Left colon (tissue), 2 donors: Measurements from ENCODE around the gene CRISPLD2. TPM values are rescaled to one million over a fixed set of nuclear protein-coding genes. Genes with fewer than 3 reads are reported as not detected.

Source experiments
- ATAC-seq: fragments of 200-7000 bp; cut with Tn5 transposase; one replicate; pipeline ENCODE4 v1.9.1; 2020; ENCODE audit warnings: mild to moderate bottlenecking, moderate library complexity
- DNase-seq, 2 donors: peaks; one replicate each; pipeline ENCODE4 v3.0.0-alpha.2; 2020
- intact Hi-C, 2 donors: fragments of 100-400 bp; cut with DNase I in 1 of 2; cut with micrococcal nuclease in 1 of 2; formaldehyde crosslinking; loops; one replicate each; pipeline versions ENCODE4 v1.11.2 to v1.14.0; 2022; cut with DNase I, micrococcal nuclease
- total RNA-seq, 2 donors: library from RNA; stranded (reverse); fragmentation: NEBNext Ultra II Directional; extraction: Animal tissue kit (Norgen Biotek cat#: 25700); gene quantifications; one replicate each; pipeline ENCODE4 v1.2.1, GENCODE V29; 2021
- donor health status: DM: no; HTN: no; CAD: no.
- donor health status: DM: yes; HTN: yes; CAD: no.

CRISPLD2 gene
- total RNA-seq, 2 donors from 2014 or later = 27.2 to 31.6 TPM

DNA sequence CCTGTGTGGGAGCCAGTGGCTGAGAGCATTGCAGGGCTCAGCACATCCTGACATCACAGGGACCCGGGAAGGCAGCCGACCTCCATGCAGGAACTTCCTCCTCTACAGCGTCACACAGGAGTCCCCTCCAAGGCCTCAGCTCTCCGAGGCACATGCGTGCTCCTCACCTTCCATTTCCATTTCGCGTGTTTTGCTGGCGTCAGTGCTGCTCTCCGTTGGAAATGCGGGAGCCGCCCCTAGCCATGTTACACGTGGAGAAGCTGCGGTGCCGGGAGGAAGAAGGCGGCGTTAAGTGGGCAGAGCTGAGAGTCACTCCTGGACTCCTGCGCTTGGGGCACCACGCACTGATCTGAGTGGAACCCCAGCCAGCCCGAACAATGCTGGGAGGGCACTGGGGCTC, 25.2 kb upstream of the CRISPLD2 start:
- intact Hi-C loops = no loop called here
- ATAC-seq = no peak
- no peak for DNase-seq

DNA sequence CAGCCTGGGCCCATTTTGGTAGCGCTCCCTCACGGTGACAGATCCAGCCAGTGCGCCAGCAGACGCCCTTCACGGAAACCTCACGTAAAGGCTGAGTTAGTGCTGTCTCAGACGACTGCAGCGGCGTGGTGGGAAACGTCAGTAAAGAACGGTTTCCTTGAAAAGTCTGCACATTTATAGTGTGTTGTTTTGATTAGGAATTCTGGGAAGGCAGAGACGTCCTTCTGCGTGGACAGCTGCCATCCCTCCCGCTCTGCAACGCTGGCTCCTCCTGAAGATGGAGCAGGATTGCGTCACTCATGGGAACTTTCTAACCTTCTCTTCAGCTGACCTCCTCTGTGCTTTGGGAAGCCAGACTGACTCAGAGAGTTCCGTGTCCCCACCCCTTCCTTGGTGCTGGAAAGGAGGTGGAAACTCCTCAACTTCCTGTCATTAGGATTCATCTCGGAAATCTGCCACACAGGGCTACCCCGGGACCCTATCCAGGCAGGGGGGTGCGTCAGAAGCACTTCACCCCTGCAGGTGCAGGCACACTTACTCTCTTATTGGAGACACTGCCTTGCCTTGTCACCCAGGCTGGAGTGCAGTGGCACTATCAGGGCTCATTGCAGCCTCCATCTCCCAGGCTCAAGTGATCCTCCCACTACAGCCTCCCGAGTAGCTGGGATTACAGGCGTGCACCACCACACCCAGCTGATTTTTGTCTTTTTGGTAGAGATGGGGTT, 24.3 kb upstream of the CRISPLD2 start:
- peak; percentile 35 for ATAC-seq
- intact Hi-C loops = no loop called here
- peak; percentile 47 to 78 for DNase-seq

DNA sequence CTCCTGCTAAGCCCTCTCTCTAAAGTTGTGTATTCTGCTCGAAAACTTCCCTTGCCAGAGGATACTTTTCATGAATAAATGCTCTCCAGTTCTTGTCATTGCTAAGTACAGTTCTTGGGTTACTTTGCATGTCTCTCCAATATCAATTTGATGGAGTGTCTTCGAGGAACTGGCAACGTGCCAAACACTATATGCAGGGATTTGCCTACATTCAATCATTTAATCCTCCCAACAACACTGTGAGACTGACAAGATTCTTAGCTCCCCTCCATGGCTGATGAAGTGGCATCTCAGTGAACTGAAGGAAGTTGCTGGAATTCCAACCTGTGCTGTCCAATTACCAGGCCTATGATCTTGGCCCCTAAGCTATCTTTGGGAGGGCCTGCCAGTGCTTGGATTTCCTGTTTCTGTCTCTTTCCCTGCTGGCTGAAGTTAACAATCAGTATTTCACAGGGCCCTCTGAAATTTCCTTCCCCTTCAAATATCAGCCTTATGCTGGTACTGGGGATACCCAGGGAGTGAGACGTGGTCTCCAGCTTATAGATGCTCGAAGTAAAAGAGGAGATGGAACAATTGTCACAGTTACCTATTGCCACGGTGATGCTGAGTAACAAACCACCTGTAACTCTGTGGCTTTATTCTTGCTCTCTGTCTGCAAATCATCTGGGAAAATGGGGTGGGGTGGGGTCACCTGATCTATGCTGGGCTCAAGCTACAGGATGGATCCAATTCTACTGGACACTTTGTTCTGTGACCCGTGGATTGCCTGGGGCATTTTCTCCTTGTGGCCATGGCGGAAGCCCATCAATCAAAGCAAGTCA, 19.4 kb upstream of the CRISPLD2 start:
- intact Hi-C loops = no loop called here
- DNase-seq (no peak), ATAC-seq (no peak)

DNA sequence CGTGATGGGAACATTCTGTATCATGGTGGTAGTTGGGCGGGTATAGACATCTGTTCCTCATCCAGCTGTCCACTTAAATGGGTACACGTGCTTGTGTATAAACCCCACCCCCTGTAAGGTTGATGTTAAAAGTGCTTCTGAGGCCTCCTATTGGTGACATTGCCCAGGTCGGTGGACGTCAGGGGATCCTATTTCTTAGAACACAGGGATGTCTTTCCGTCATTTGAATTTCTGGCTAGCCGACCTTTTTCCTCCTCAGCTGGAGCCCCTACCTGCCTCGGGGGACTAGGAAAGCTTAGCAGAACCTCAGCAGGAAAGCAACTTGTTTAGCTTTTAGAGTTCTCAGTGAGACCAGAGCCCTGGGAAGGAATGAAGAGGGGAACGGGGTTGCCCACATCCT, 16.6 kb upstream of the CRISPLD2 start:
- DNase-seq = no peak
- ATAC-seq = no peak
- intact Hi-C loops = no loop called here

DNA sequence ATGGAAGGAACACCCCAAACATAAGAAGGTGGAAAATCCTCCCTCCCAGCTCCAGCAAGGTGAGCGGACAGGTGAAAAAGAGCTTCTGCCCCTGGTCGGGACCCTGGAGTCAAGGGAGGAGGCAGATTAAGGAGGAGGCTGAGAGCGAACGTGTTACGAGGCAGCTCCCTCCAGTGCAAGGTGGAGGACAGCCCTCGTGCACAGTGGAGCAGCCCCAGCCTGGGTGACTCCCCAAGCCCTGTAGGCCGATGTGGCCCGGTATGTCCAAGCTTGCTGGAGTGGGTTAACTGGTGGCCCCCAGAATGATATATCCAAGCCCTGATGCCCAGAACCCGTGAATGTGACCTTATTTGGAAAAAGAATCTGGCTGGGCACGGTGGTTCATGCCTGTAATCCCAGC, 15.5 kb upstream of the CRISPLD2 start:
- intact Hi-C loops = no loop called here
- DNase-seq = no peak
- no peak for ATAC-seq

DNA sequence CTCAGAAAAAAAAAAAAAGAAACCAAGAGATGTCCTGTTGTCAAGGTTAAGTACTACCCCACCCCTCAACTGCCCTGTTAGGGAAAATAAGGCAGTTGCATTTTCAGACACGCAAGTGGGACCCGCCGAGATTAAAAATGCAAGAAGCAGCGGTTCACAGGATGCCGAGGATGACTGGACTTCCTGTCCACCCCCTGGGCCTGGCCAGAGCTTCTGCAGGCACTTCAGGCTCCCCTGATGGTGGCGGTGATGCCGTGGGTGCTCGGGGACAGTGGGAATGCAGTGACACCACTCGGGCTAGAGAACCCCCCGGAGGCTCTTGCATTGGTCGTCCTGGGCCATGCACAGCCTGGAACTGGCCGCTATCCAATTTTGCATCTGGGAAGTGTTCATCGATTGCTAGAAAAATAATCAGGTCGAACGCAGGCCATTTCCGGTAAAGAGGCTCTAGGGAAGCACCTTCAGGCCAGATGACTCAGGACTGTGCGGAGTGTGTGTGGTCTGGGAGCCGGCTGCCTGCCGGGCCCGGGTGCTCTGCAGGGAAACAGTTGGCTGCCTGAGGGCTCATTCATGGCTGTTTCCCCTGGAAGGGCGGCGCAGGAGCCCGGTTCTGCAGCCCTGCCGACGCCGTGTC, 13.4 kb upstream of the CRISPLD2 start:
- intact Hi-C loops = no loop called here
- ATAC-seq = no peak

DNA sequence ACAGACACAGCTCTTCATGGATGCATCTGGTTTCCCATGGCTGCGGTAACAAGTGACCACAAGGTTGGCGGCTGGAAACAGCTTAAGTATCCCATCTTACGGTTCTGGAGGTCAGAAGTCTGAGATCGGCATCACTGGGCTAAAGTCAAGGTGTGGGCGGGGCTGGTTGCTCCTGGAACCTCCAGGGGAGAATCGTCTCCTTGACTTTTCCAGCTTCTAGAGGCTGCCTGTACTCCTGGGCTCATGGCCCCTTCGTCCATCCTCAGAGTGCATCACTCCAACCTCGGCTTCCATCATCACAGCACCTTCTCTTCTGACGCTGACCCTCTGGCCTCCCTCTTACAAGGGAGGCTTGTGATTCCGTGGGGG, 12.9 kb upstream of the CRISPLD2 start:
- intact Hi-C loops = no loop called here
- no peak for DNase-seq
- no peak for ATAC-seq

More for the DNA sequence above, 13.4 kb upstream of the CRISPLD2 start:
- DNase-seq = peak in 1 of 2 donors; percentile 29

DNA sequence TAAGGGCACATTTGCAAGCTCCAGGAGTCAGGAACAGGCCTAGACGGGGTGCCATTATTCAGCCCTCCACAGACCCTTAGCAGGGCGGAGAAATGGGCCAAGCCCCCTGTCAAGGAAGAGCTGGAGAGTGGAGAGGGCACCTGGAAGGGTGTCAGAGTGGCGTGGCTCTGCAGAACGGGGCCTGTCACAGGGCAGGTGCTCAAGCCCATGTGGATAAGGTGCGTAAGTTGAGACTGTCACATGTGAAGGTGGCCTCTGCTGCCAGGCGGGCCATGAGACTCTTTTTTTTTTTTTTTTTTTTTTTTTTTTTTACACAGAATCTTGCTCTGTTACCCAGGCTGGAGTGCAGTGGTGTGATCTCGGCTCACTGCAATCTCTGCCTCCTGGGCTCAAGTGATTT, 12.0 kb upstream of the CRISPLD2 start:
- DNase-seq = no peak
- intact Hi-C loops = no loop called here
- ATAC-seq = no peak

DNA sequence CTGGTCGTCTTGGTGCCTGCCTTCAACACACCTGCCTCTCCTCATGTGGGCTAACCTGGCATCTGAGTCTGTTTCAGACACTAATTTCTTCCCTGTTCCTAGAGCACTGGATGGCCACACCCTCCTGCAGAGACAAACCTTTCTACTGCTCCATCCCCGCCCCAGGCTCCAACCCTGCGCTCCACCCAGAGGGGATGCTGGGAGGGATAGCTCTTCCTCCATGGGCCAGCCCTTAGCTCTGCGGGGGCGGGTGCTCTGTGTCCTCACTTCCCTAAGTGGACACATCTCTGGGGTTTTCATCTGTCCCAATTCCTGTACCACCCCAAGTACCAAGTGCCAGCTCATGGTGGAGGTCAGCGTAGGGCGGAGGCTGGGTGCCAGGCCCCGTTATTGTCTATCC, 11.0 kb upstream of the CRISPLD2 start:
- ATAC-seq (peak; percentile 22), DNase-seq (no peak)
- intact Hi-C loops = no loop called here

DNA sequence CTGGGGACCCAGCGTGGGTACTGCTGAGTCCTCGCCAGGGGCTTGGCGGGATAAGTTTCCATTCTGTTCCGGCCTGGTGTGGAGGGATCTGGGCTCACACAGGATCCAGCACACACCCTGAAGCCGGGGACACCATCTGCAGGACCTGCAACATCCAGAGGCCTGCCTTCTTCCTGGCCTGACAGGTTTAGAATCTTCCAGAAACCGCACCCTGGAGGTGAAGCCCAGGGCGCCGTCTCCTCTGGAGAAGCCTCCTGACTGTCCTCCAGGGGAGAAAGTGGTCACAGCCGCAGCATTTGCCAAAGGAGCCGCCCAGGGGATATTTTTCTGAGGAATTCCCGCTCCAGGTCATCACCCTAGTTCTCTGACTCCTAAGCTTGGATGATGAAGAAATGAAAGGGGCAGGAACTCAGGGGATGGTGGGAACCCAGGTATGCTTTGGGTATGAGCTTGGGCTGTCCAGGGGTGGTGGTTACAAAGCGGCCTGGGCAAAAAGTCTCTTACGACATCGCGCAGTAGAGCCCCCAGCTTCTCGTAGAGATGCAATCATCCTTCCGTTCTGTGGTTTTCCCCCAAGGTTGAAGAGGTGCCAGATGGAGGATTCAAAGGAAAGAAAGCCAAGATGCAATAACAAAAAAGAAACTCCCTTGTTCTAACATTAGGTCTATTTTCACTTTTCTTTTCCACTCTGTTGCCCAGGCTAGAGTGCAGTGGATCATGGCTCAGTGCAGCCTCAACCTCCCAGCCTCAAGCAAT, 9.1 kb upstream of the CRISPLD2 start:
- ATAC-seq (no peak), DNase-seq (no peak)
- intact Hi-C loops = no loop called here

DNA sequence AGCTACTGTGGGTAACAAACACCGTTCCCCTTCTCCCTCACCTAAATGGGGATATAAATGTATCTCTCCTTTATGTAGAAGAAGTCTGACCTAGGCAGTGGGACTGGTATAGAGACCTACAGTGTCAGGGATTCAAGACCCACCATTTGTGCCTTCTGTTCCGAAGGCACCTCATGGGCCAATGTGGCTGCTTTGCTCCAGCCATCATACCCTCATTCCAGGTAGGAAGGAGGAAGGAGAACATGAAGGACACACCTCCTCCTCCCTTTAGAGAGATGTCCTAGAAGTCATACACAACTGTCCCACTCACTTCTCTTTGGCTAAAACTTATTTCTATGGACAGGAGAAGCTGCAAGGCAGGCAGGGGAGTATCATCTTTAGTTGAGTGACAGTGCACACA, 8.3 kb upstream of the CRISPLD2 start:
- ATAC-seq = no peak
- intact Hi-C loops = no loop called here

DNA sequence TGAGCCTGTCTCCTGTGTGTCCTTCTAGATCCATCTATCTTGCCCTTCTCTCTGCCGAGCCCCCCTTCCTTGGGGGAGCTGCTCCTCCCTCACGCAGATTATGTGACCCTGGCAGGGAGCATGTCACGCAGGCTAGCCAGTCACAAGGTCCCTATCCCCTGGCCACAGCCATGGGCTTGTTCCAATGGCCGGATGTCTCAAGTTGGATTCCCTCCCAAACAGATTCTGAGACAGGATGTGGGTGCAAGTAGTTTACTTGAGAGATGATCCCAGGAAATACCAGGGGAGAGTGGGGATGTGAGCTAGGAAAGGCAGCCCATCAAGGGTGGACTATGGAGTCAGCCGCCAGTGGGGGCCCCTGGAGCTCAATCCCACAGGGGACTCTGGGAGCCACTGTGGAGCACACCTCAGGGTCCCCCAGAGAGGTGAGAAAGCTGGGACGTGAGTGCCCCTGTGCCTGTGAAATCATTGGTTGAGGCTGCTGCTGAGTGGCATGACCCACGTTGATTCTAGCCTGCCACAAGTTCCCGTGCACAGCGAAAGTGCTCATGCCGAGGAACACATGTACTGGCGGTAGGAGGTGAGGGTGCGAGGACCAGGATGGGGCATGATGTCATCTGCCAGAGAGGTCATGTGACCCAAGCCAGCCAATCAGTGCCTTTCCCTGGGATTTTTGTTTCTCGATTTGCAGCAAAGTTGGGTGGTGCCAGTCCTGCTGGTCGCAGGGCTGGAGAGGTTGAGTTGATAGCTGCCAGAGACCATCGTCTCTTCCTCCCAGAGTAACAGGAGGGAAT, 6.4 kb upstream of the CRISPLD2 start:
- intact Hi-C loops = no loop called here
- no peak for DNase-seq

More for the DNA sequence above, 8.3 kb upstream of the CRISPLD2 start:
- DNase-seq = no peak

DNA sequence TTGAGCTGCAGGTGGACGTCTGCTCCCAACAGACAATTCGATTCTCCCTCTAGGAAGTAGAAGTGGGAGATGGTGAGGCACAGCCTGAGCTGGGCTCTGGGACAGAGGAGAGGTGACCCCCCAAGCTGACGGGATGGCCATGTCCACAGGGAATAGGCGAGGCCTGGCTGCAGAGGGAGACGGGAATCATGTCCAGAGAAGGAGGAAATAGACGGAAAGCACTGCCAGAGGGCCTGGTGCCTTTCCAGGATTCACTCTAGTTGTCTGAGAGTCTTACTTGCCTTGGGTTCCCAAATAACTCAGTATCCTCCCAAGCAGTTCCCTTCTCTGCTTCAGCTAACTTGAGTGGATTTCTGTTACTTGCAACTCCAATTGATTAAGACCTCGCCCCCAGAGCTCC, 4.3 kb upstream of the CRISPLD2 start:
- DNase-seq = no peak
- ATAC-seq = no peak
- intact Hi-C loops = no loop called here

More for the DNA sequence above, 6.4 kb upstream of the CRISPLD2 start:
- no peak for ATAC-seq

DNA sequence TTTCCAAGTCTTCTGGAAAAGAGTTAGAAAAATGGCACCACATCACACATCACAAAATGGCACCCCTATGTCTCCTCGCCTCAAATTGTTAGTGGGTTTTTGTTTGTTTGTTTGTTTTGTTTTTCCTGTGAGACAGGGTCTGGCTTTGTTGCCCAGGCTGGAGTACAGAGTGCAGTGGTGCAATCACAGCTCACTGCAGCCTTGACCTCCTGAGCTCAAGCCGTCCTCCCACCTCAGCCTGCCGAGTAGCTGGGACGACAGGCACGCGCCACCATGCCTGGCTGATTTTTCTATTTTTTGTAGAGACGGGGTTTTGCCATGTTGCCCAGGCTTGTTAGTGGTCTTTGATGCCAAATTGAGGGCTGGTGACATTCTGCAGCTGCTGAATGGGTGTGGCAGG, 3.8 kb upstream of the CRISPLD2 start:
- no peak for ATAC-seq
- intact Hi-C loops = no loop called here
- no peak for DNase-seq

DNA sequence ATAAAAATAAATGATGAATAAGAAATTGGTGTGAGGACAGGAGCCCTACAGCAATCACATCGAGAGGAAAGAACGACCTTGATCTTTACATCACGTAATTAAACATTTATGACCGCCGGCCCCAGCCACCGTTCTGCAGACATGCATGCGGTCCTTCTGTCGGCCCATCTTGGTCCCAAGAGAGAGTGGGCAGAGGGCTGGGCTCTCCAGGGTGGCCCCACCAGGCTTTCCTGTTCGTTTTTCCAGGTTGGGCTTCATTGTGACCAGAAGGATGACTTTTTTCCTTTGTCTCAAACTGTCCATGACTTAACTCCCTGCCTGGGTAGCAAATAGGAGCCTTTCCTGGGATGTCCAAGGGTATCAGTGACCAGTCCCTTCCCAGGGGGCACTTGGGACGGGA, 3.3 kb upstream of the CRISPLD2 start:
- DNase-seq (no peak), ATAC-seq (no peak)
- intact Hi-C loops = no loop called here

DNA sequence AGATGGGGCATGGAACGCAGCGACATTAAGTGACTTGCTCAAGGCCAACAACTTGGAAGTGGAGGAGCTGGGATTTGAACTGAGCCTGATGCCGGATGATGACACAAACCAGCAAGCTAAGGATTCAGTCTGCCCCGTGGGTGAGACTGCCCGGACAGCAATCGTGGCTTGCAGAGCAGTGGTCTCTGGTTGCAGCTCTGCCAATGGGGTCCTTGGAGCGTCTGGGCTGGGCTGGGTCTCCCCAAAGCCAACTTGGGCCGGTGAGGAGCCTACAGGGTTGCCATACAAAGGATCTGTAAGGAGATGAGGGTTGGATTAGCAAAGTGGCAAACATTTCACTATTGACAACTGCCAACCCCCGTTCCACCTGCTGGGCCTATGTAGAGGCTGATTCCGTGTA, 2.6 kb upstream of the CRISPLD2 start:
- DNase-seq (no peak), ATAC-seq (no peak)
- intact Hi-C loops = no loop called here

DNA sequence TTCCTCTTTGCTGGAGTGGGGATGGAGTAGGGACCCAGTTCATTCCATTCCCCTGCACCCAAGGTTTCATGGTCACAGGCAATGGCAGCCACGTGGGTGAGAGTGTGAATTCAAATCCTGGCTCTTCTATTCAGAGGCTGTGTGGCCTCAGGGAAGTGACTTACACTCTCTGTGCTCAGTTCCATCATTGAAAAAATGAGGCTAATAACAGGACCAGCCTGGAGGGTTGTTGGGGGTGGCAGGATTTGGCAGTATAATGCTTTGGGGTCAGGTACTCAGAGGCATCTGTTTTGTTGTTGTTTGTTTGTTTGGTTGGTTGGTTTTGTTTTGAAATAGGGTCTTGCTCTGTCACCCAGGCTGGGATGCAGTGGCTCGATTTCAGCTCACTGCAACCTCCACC, 2.2 kb upstream of the CRISPLD2 start:
- ATAC-seq (no peak), DNase-seq (no peak)
- intact Hi-C loops = no loop called here

DNA sequence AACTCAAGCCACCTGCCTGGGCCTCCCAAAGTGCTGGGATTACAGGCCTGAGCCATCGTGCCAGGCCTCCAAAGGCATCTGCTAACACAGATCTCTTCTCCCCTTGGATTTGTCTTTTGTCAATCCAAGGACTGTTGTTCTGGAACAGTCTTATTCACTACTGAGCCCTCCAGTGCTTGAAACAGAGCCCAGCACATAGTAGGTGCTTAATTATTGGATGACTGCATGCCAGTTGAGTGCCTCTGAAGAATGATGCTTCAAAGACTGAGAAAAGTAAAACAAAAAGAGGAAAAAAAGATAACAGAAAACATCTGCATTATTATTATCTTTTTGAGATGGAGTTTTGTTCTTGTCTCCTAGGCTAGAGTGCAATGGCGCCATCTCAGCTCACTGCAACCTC, 1.7 kb upstream of the CRISPLD2 start:
- no peak for ATAC-seq
- intact Hi-C loops = no loop called here
- DNase-seq = no peak
